Fibroblast of pulmonary artery (primary cell): ENCODE measurements around the gene ENTPD1.

ENCODE experiments used
- DNase-seq: peaks from one replicate; pipeline ENCODE4 v3.0.0-alpha.2; 2010; ENCODE audit warnings: low read depth
- H3K4me3 ChIP-seq: replicated peaks from 2 replicates; pipeline ENCODE4 v1.5.1; 2011; ENCODE audit warnings: low read depth, mild to moderate bottlenecking, control low read depth, low read length, moderate library complexity
- CTCF ChIP-seq: IDR thresholded peaks from 2 replicates; pipeline ENCODE4 v1.5.1; 2011; ENCODE audit warnings: mild to moderate bottlenecking, control low read depth, low read length, inconsistent platforms; ENCODE audit errors: missing control alignments

Gene ENTPD1

GRCh38 chr10:95742962-95743535, 12.9 kb upstream of the ENTPD1 start:
- no peak overlapping the region for H3K4me3 ChIP-seq
- no peak for DNase-seq
- no peak for TF ChIP-seq CTCF

GRCh38 chr10:95745501-95745900, 10.5 kb upstream of the ENTPD1 start:
- no peak for DNase-seq
- no peak overlapping the region for H3K4me3 ChIP-seq
- TF ChIP-seq CTCF: no peak

GRCh38 chr10:95748349-95748748, 7.6 kb upstream of the ENTPD1 start:
- H3K4me3 ChIP-seq: no peak overlapping the region
- no peak for DNase-seq
- no peak for TF ChIP-seq CTCF

GRCh38 chr10:95755511-95756004, 405 bp upstream of the ENTPD1 start:
- no peak for TF ChIP-seq CTCF
- DNase-seq: peak; percentile 26
- H3K4me3 ChIP-seq: peak overlapping the region; percentile 33

GRCh38 chr10:95756809-95757684, 1.1 kb downstream of the ENTPD1 start:
- DNase-seq: no peak
- H3K4me3 ChIP-seq: no peak overlapping the region
- no peak for TF ChIP-seq CTCF

GRCh38 chr10:95758351-95759025, 2.5 kb downstream of the ENTPD1 start:
- DNase-seq: no peak
- no peak overlapping the region for H3K4me3 ChIP-seq
- TF ChIP-seq CTCF: no peak
